ENCODE measurements around the gene LRFN5.

LRFN5 gene

GRCh38 chr14:41785696-41786095, 179.0 kb downstream of the LRFN5 start:
- DNase-seq = no peak

- no peak for DNase-seq
Observed at GRCh38 chr14:41799817-41800216, 193.1 kb downstream of the LRFN5 start.

- no peak for DNase-seq
Observed at GRCh38 chr14:41805633-41806032, 199.0 kb downstream of the LRFN5 start.

GRCh38 chr14:41806366-41806975, 199.8 kb downstream of the LRFN5 start:
- no peak for DNase-seq

- no peak for DNase-seq
Observed at GRCh38 chr14:41810362-41810761, 203.7 kb downstream of the LRFN5 start.

GRCh38 chr14:41817626-41818025, 210.9 kb downstream of the LRFN5 start:
- DNase-seq = no peak

- DNase-seq = peak; percentile 8
Observed at GRCh38 chr14:41824441-41824840, 217.8 kb downstream of the LRFN5 start.

- DNase-seq = no peak
Observed at GRCh38 chr14:41825622-41826021, 218.9 kb downstream of the LRFN5 start.

- no peak for DNase-seq
Observed at GRCh38 chr14:41830714-41831406, 224.2 kb downstream of the LRFN5 start.

- DNase-seq = no peak
Observed at GRCh38 chr14:41839661-41840060, 233.0 kb downstream of the LRFN5 start.

- DNase-seq = peak; percentile 1
Observed at GRCh38 chr14:41859336-41859735, 252.7 kb downstream of the LRFN5 start.

- no peak for DNase-seq
Observed at GRCh38 chr14:41860586-41860985, 253.9 kb downstream of the LRFN5 start.

GRCh38 chr14:41865894-41866293, 259.2 kb downstream of the LRFN5 start:
- no peak for DNase-seq

GRCh38 chr14:41868396-41868795, 261.7 kb downstream of the LRFN5 start:
- no peak for DNase-seq

GRCh38 chr14:41872931-41873685, 266.4 kb downstream of the LRFN5 start:
- DNase-seq = no peak

- no peak for DNase-seq
Observed at GRCh38 chr14:41873686-41874317, 267.1 kb downstream of the LRFN5 start.

GRCh38 chr14:41875116-41875515, 268.4 kb downstream of the LRFN5 start:
- DNase-seq = no peak

GRCh38 chr14:41878321-41878720, 271.6 kb downstream of the LRFN5 start:
- no peak for DNase-seq

- DNase-seq = no peak
Observed at GRCh38 chr14:41891624-41892023, 284.9 kb downstream of the LRFN5 start.

GRCh38 chr14:41899416-41899815, 292.7 kb downstream of the LRFN5 start:
- DNase-seq = no peak

GRCh38 chr14:41900644-41901043, 294.0 kb downstream of the LRFN5 start:
- DNase-seq = no peak

GRCh38 chr14:41901089-41901488, 294.4 kb downstream of the LRFN5 start:
- no peak for DNase-seq

- no peak for DNase-seq
Observed at GRCh38 chr14:41905394-41905964, 298.8 kb downstream of the LRFN5 start.
